ENCODE results near the gene DDAH2. TPM values are rescaled to one million over a fixed set of nuclear protein-coding genes. Genes with fewer than 3 reads are reported as not detected.

Gene DDAH2
- polyA plus RNA-seq, 1 donor = 128 TPM

GRCh38 chr6:31687860-31688693 is 41.0 kb downstream of the DDAH2 start:
- DNase-seq = no peak

- no peak for DNase-seq
Observed at GRCh38 chr6:31687321-31687720, 41.8 kb downstream of the DDAH2 start.

GRCh38 chr6:31686483-31686882 is 42.6 kb downstream of the DDAH2 start:
- no peak for DNase-seq

GRCh38 chr6:31683591-31683990 is 45.5 kb downstream of the DDAH2 start:
- DNase-seq = no peak

GRCh38 chr6:31681135-31681671 is 47.9 kb downstream of the DDAH2 start:
- peak; percentile 36 for DNase-seq

GRCh38 chr6:31680226-31681134 is 48.6 kb downstream of the DDAH2 start, which contains the start of gene LY6G5C:
LY6G5C (minus strand) TSS chr6:31681067; CDS start chr6:31680373, 694 bp downstream.
- DNase-seq = peak; percentile 87

- DNase-seq = no peak
Observed at GRCh38 chr6:31677955-31678354, 51.1 kb downstream of the DDAH2 start.

Other genes with a start within 250 kb of the DDAH2 start
- gene MICB, start 231.2 kb downstream of the DDAH2 start, polyA plus RNA-seq (ENCODE audit: insufficient read length) = 0.85 TPM
- gene MCCD1, start 200.3 kb downstream of the DDAH2 start, polyA plus RNA-seq (ENCODE audit: insufficient read length) = not detected
- 420 TPM for gene DDX39B, start 187.3 kb downstream of the DDAH2 start, polyA plus RNA-seq (ENCODE audit: insufficient read length)
- gene ATP6V1G2, start 182.7 kb downstream of the DDAH2 start, polyA plus RNA-seq (ENCODE audit: insufficient read length) = 4.2 TPM
- 18.9 TPM for gene NFKBIL1, start 181.7 kb downstream of the DDAH2 start, polyA plus RNA-seq (ENCODE audit: insufficient read length)
- gene LTA, start 157.0 kb downstream of the DDAH2 start, polyA plus RNA-seq (ENCODE audit: insufficient read length) = not detected
- 0.12 TPM for gene TNF, start 153.7 kb downstream of the DDAH2 start, polyA plus RNA-seq (ENCODE audit: insufficient read length)
- gene LTB, start 146.9 kb downstream of the DDAH2 start, polyA plus RNA-seq (ENCODE audit: insufficient read length) = 1.5 TPM
- 8.3 TPM for gene LST1, start 143.0 kb downstream of the DDAH2 start, polyA plus RNA-seq (ENCODE audit: insufficient read length)
- not detected for gene NCR3, start 136.3 kb downstream of the DDAH2 start, polyA plus RNA-seq (ENCODE audit: insufficient read length)
- 24.6 TPM for gene AIF1, start 114.1 kb downstream of the DDAH2 start, polyA plus RNA-seq (ENCODE audit: insufficient read length)
- gene PRRC2A, start 108.6 kb downstream of the DDAH2 start, polyA plus RNA-seq (ENCODE audit: insufficient read length) = 166 TPM
- 252 TPM for gene BAG6, start 76.6 kb downstream of the DDAH2 start, polyA plus RNA-seq (ENCODE audit: insufficient read length)
- 3.3 TPM for gene APOM, start 73.4 kb downstream of the DDAH2 start, polyA plus RNA-seq (ENCODE audit: insufficient read length)
- 13.1 TPM for gene C6orf47, start 68.5 kb downstream of the DDAH2 start, polyA plus RNA-seq (ENCODE audit: insufficient read length)
- 17.1 TPM for gene GPANK1, start 64.3 kb downstream of the DDAH2 start, polyA plus RNA-seq (ENCODE audit: insufficient read length)
- gene CSNK2B, start 63.2 kb downstream of the DDAH2 start, polyA plus RNA-seq (ENCODE audit: insufficient read length) = 127 TPM
- gene LY6G5B, start 59.3 kb downstream of the DDAH2 start, polyA plus RNA-seq (ENCODE audit: insufficient read length) = 11.7 TPM
- 6.3 TPM for gene LY6G5C, start 48.2 kb downstream of the DDAH2 start, polyA plus RNA-seq (ENCODE audit: insufficient read length)
- gene ABHD16A, start 26.0 kb downstream of the DDAH2 start, polyA plus RNA-seq (ENCODE audit: insufficient read length) = 54.6 TPM
- not detected for gene LY6G6F, start 22.4 kb downstream of the DDAH2 start, polyA plus RNA-seq (ENCODE audit: insufficient read length)
- gene LY6G6D, start 14.0 kb downstream of the DDAH2 start, polyA plus RNA-seq (ENCODE audit: insufficient read length) = not detected
- gene LY6G6C, start 7.6 kb downstream of the DDAH2 start, polyA plus RNA-seq (ENCODE audit: insufficient read length) = 0.28 TPM
- 0.71 TPM for gene MPIG6B, start 5.9 kb downstream of the DDAH2 start, polyA plus RNA-seq (ENCODE audit: insufficient read length)
- 116 TPM for gene CLIC1, start 7.2 kb upstream of the DDAH2 start, polyA plus RNA-seq (ENCODE audit: insufficient read length)
- gene MSH5, start 10.7 kb upstream of the DDAH2 start, polyA plus RNA-seq (ENCODE audit: insufficient read length) = 14.4 TPM
- gene SAPCD1, start 33.4 kb upstream of the DDAH2 start, polyA plus RNA-seq (ENCODE audit: insufficient read length) = 2.4 TPM
- gene VWA7, start 48.0 kb upstream of the DDAH2 start, polyA plus RNA-seq (ENCODE audit: insufficient read length) = 2.5 TPM
- 48.6 TPM for gene VARS1, start 66.5 kb upstream of the DDAH2 start, polyA plus RNA-seq (ENCODE audit: insufficient read length)
- 51.7 TPM for gene LSM2, start 77.7 kb upstream of the DDAH2 start, polyA plus RNA-seq (ENCODE audit: insufficient read length)
- gene HSPA1L, start 86.0 kb upstream of the DDAH2 start, polyA plus RNA-seq (ENCODE audit: insufficient read length) = 3.7 TPM
- gene HSPA1A, start 86.2 kb upstream of the DDAH2 start, polyA plus RNA-seq (ENCODE audit: insufficient read length) = 84.3 TPM
- 61.2 TPM for gene HSPA1B, start 98.4 kb upstream of the DDAH2 start, polyA plus RNA-seq (ENCODE audit: insufficient read length)
- 17.7 TPM for gene NEU1, start 133.5 kb upstream of the DDAH2 start, polyA plus RNA-seq (ENCODE audit: insufficient read length)
- 0.23 TPM for gene SLC44A4, start 149.7 kb upstream of the DDAH2 start, polyA plus RNA-seq (ENCODE audit: insufficient read length)
- gene EHMT2, start 168.4 kb upstream of the DDAH2 start, polyA plus RNA-seq (ENCODE audit: insufficient read length) = 33.6 TPM
- 10.9 TPM for gene ZBTB12, start 172.8 kb upstream of the DDAH2 start, polyA plus RNA-seq (ENCODE audit: insufficient read length)
- gene C2, start 198.4 kb upstream of the DDAH2 start, polyA plus RNA-seq (ENCODE audit: insufficient read length) = 11.1 TPM
- 1.7 TPM for gene CFB, start 216.8 kb upstream of the DDAH2 start, polyA plus RNA-seq (ENCODE audit: insufficient read length)
- gene NELFE, start 229.7 kb upstream of the DDAH2 start, polyA plus RNA-seq (ENCODE audit: insufficient read length) = 69.7 TPM
- gene SKIC2, start 229.9 kb upstream of the DDAH2 start, polyA plus RNA-seq (ENCODE audit: insufficient read length) = 28.5 TPM
- gene DXO, start 242.8 kb upstream of the DDAH2 start, polyA plus RNA-seq (ENCODE audit: insufficient read length) = 16.8 TPM

Data from hindlimb muscle (tissue), 1 donor.